Endodermal cell (in vitro differentiated cells): ENCODE results near the gene CYP26C1. TPM values are rescaled to one million over a fixed set of nuclear protein-coding genes. Genes with fewer than 3 reads are reported as not detected.
A peak's percentile ranks its signal among the peaks of the same experiment; 100 is the strongest.

Experiments
- DNase-seq: peaks from one replicate; pipeline ENCODE4 v3.0.0-alpha.2; 2017
- H3K27ac ChIP-seq: 2 replicates; pipeline ENCODE4 v1.5.1; 2013; ENCODE audit warnings: mild to moderate bottlenecking, low read depth, low read length, moderate library complexity
- H3K27me3 ChIP-seq: 2 replicates; pipeline ENCODE4 v1.6.1; 2013; ENCODE audit warnings: mild to moderate bottlenecking, low read length, moderate library complexity; ENCODE audit not compliant: insufficient read depth, control insufficient read depth, poor library complexity, severe bottlenecking
- H3K36me3 ChIP-seq: 2 replicates; pipeline ENCODE4 v1.7.0; 2013; ENCODE audit warnings: mild to moderate bottlenecking, low read length, moderate library complexity; ENCODE audit not compliant: control insufficient read depth, insufficient read depth
- H3K4me1 ChIP-seq: one replicate; pipeline ENCODE4 v1.7.0; 2013; ENCODE audit warnings: low read length; ENCODE audit not compliant: control insufficient read depth, insufficient read depth
- H3K4me3 ChIP-seq: 2 replicates; pipeline ENCODE4 v1.5.1; 2013; ENCODE audit warnings: mild to moderate bottlenecking, low read length, moderate library complexity
- H3K9ac ChIP-seq: 2 replicates; pipeline ENCODE4 v1.6.1; 2013; ENCODE audit warnings: mild to moderate bottlenecking, low read length, moderate library complexity; ENCODE audit not compliant: poor library complexity, severe bottlenecking; ENCODE audit errors: extremely low read depth
- H3K9me3 ChIP-seq: 2 replicates; pipeline ENCODE4 v1.6.1; 2013; ENCODE audit warnings: mild to moderate bottlenecking, low read length, moderate library complexity; ENCODE audit not compliant: control insufficient read depth
- H3K27ac Mint-ChIP-seq: 2 replicates; pipeline ENCODE4 v1.8.0; 2020; ENCODE audit warnings: mixed read lengths
- H3K27me3 Mint-ChIP-seq: 2 replicates; pipeline ENCODE4 v1.8.0; 2021; ENCODE audit warnings: mild to moderate bottlenecking, mixed read lengths; ENCODE audit not compliant: insufficient read depth
- H3K36me3 Mint-ChIP-seq: 2 replicates; pipeline ENCODE4 v1.8.0; 2020; ENCODE audit warnings: low read depth, mixed read lengths
- H3K4me1 Mint-ChIP-seq: 2 replicates; pipeline ENCODE4 v1.8.0; 2020; ENCODE audit warnings: mixed read lengths
- H3K4me3 Mint-ChIP-seq: 2 replicates; pipeline ENCODE4 v1.8.0; 2020; ENCODE audit warnings: mild to moderate bottlenecking, moderate library complexity, mixed read lengths
- H3K9me3 Mint-ChIP-seq: 2 replicates; pipeline ENCODE4 v1.8.0; 2020; ENCODE audit warnings: mild to moderate bottlenecking, mixed read lengths
- CTCF ChIP-seq: fragments of 200-600 bp; sonication (generic); conservative IDR thresholded peaks from 2 replicates; pipeline ENCODE4 v1.5.0; 2021; ENCODE audit warnings: antibody characterized with exemption, mild to moderate bottlenecking
- WGBS, 2 experiments: methylation state at CpG; one replicate each; pipeline versions ENCODE4 v1.1.5 to v1.1.7; 2013; ENCODE audit warnings: missing lambda C conversion rate in 2 of 2, mixed read lengths in 1 of 2; ENCODE audit not compliant: insufficient coverage in 1 of 2, insufficient read length in 1 of 2; 5-methylcytosine and 5-hydroxymethylcytosine counted together
- total RNA-seq, 2 donors: library from RNA; stranded (reverse); fragmentation: NEBNext Ultra II Directional in 1 of 2; extraction: Animal tissue kit (Norgen Biotek cat#: 25700) in 1 of 2; gene quantifications; 2 replicates in 1 of 2; 3 replicates in 1 of 2; pipeline ENCODE4 v1.2.1, GENCODE V29; 2021

Gene CYP26C1
- total RNA-seq, 2 donors from 2014 or later, result 0.35 to 0.44 TPM

- Histone ChIP-seq H3K4me3 (no peak overlapping the region), H3K4me1 (peaks cover 2% of the 10 kb centered on the region), H3K9me3 (peaks cover 7% of the 10 kb centered on the region), H3K27me3 (peaks cover 100% of the 10 kb centered on the region), H3K36me3 (peaks cover 2% of the 10 kb centered on the region), H3K9ac (no peak overlapping the region), H3K27ac (no peak overlapping the region)
- H3K27me3 Mint-ChIP-seq, result peaks cover 98% of the 10 kb centered on the region
- no peak for TF ChIP-seq CTCF
- H3K4me1 Mint-ChIP-seq, result peaks cover 16% of the 10 kb centered on the region
- DNase-seq, result no peak
- peak overlapping the region; percentile 24 for H3K4me3 Mint-ChIP-seq
- no peak overlapping the region for H3K27ac Mint-ChIP-seq
- peaks cover 6% of the 10 kb centered on the region for H3K36me3 Mint-ChIP-seq
- H3K9me3 Mint-ChIP-seq, result peaks cover 3% of the 10 kb centered on the region
- 85 to 94% methylated on average over 3 to 9 of the region's 9 CpGs for WGBS, 2 experiments
Measured at GRCh38 chr10:93063977-93064660, 3.5 kb downstream of the CYP26C1 start.

- H3K4me3 ChIP-seq, result peak overlapping the region; percentile 71
- Mint-ChIP-seq H3K36me3 (peaks cover 3% of the 10 kb centered on the region), H3K27me3 (peaks cover 98% of the 10 kb centered on the region), H3K27ac (no peak overlapping the region), H3K9me3 (peaks cover 3% of the 10 kb centered on the region), H3K4me3 (peak overlapping the region; percentile 50), H3K4me1 (peaks cover 16% of the 10 kb centered on the region)
- 68 to 73% methylated on average over 10 to 12 of the region's 12 CpGs for WGBS, 2 experiments
- DNase-seq, result no peak
- no peak for TF ChIP-seq CTCF
- no peaks in the 10 kb centered on the region for H3K36me3 ChIP-seq
- no peak overlapping the region for H3K27ac ChIP-seq
- peaks cover 100% of the 10 kb centered on the region for H3K27me3 ChIP-seq
- no peak overlapping the region for H3K9ac ChIP-seq
- H3K4me1 ChIP-seq, result peaks cover 2% of the 10 kb centered on the region
- no peaks in the 10 kb centered on the region for H3K9me3 ChIP-seq
Measured at GRCh38 chr10:93064874-93065660, 4.5 kb downstream of the CYP26C1 start.

GRCh38 chr10:93065675-93066543, 5.3 kb downstream of the CYP26C1 start:
- Histone ChIP-seq H3K9ac (no peak overlapping the region), H3K27me3 (peaks cover 100% of the 10 kb centered on the region), H3K4me1 (peaks cover under 1% of the 10 kb centered on the region), H3K9me3 (no peaks in the 10 kb centered on the region), H3K27ac (no peak overlapping the region), H3K4me3 (peak overlapping the region; percentile 71), H3K36me3 (no peaks in the 10 kb centered on the region)
- Mint-ChIP-seq H3K27me3 (peaks cover 98% of the 10 kb centered on the region), H3K9me3 (peaks cover 3% of the 10 kb centered on the region), H3K4me1 (peaks cover 19% of the 10 kb centered on the region), H3K27ac (no peak overlapping the region), H3K4me3 (peak overlapping the region; percentile 50), H3K36me3 (peaks cover 3% of the 10 kb centered on the region)
- peak; percentile 85 for DNase-seq
- WGBS, 2 experiments, result 9 to 17% methylated on average over 43 to 81 of the region's 81 CpGs
- peak; percentile 64 for TF ChIP-seq CTCF
